Middle frontal gyrus (tissue), 1 donor: Measurements from ENCODE around the gene BRF1.
"Not testable (repeated sequence)": the region's sequence is repeated elsewhere in the genome, so short reads cannot be mapped to it uniquely, and the experiment has no call there.

Source experiments
- DNase-seq: peaks from one replicate; pipeline ENCODE4 v3.0.0-alpha.2; 2015; ENCODE audit warnings: low spot score; ENCODE audit errors: extremely low spot score

Gene BRF1, protein sequence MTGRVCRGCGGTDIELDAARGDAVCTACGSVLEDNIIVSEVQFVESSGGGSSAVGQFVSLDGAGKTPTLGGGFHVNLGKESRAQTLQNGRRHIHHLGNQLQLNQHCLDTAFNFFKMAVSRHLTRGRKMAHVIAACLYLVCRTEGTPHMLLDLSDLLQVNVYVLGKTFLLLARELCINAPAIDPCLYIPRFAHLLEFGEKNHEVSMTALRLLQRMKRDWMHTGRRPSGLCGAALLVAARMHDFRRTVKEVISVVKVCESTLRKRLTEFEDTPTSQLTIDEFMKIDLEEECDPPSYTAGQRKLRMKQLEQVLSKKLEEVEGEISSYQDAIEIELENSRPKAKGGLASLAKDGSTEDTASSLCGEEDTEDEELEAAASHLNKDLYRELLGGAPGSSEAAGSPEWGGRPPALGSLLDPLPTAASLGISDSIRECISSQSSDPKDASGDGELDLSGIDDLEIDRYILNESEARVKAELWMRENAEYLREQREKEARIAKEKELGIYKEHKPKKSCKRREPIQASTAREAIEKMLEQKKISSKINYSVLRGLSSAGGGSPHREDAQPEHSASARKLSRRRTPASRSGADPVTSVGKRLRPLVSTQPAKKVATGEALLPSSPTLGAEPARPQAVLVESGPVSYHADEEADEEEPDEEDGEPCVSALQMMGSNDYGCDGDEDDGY

DNA sequence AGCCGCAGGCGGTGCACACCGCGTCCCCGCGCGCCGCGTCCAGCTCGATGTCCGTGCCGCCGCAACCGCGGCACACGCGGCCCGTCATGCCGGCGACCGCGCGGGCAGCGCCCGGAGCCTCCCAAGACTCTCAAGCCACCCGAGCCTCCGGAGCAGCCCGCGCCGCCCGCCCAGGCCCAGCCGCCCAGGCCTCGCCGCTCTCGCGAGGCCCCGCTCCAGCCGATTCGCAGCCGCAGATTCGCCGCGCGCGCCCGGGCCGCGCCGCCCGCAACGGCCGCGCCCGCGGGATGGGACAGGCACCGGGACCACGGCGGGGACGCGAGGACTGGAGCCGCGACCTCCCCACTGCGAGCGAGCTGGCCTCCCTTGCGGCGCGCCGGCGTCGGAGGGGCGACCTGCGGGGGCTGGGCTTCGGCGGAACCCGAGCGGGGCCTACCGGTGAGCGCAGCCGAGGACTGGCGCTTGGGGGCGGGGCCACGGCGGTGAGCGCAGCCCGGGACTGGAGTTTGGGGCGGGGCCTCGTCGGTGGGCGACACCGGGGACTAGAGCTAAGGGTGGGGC lies at the start of gene BRF1:
BRF1 (minus strand) TSS at position 460 of the 561 bp plus-strand sequence; CDS start at position 88, 372 bp downstream.
- DNase-seq = peak; percentile 69

DNA sequence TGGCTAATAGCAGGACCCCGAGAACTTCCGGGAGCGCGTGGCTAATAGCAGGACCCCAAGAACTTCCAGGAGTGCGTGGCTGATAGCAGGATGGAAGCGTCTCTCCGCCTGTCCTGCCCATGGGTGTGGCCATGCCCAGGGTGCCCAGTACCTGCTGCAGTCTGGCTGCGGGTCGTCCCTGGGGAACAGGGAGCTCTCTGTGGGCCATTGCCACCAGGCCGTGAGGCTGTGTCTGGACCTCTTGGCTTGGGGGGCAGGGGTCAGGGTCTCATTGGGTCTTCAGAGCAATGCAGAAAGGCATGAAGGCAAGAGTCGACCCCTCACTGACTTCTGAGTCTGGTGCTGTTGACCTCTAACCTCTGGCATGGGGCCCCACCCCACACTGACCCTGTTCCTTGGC lies 49.2 kb upstream of the BRF1 start:
- no peak for DNase-seq

DNA sequence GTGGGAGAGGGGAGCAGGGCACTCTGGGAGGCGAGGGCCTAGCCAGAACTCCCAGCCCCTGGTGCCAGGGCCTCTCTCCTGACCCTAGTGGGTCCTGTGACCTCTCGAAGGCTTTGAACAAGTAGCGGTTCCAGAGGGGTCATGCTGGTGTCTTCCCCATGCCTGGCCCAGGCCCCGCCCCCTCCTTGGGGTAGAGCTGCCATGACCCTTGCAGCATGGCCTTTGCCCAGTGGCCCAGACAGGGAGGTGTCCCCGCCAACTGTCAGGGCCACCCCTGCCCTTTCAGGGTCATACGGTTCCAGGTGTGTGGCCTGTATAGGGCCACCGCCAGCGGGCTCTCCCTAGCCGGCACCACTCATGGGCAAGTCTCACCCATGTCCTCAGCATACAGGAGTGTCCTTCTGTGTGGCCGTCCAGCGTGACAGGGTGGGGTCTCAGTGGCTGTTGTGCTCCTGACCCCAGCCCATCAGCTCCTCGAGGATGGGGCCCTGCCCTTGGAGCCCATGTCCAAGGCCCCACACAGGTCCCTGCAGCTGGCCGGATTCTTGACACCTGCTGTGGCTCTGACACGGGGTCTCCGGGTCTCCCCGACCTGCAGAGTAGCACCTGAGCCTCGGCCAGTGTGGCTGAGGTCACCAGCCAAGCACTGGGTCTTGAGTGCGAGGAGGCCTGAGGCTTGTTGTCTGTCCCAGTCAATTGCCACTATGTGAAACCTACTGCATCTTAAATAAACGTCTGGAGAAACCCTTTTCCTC lies 48.3 kb upstream of the BRF1 start:
- DNase-seq = no peak

DNA sequence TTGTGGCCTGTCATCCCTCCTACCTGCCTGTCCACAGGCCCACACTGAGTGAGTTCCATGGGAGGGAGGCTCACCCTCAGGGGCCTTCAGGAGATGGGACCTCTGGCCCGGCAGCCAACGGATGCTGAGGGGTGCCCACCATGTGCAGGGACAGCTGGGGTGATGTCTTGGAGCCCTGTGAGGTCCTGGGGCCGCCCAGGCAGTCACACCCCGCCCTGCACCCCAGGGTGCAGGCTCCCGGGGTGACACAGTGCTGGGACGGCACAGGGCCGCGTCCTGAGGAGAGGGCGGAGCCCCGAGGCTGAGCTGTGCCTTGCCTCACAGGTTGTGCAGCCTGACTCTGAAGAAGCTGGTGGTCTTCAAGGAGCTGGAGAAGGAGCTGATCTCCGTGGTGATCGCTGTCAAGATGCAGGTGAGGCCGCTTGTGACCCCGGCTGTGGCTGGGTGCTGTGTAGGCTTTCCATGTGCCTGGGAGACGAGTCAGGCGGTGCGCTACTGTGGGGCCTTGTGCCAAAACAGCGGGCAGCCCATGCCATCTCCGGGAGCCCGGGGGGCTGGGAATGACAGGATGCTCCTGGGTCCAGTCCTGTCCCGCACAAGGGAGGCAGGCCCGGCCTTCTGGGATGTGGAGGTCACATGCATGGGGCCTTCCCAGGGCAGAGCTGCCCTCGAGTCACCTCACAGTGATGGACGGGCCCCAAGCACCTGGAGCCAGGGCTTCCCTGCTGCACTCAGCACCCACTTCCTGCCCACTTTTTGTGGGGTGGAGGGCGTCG lies 47.6 kb upstream of the BRF1 start:
- no peak for DNase-seq

DNA sequence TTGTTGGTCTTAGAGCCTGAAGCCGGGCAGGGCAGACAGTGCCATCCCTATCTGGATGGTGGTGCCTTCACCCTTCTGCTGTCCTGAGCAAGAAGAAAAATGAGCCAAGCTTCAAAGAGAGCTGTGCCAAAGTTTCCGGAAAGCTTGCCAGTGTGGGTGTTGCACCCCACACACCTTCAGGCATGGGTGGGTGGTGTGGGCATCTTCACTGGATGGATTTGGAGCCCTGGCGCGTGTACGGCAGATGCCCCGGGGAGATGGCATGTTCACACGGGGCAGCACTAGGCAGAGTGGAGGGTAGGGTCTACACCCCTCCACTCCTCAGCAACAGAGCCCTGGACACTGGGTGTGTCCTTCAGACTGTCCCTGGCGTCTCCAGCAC lies 46.8 kb upstream of the BRF1 start:
- no peak for DNase-seq

DNA sequence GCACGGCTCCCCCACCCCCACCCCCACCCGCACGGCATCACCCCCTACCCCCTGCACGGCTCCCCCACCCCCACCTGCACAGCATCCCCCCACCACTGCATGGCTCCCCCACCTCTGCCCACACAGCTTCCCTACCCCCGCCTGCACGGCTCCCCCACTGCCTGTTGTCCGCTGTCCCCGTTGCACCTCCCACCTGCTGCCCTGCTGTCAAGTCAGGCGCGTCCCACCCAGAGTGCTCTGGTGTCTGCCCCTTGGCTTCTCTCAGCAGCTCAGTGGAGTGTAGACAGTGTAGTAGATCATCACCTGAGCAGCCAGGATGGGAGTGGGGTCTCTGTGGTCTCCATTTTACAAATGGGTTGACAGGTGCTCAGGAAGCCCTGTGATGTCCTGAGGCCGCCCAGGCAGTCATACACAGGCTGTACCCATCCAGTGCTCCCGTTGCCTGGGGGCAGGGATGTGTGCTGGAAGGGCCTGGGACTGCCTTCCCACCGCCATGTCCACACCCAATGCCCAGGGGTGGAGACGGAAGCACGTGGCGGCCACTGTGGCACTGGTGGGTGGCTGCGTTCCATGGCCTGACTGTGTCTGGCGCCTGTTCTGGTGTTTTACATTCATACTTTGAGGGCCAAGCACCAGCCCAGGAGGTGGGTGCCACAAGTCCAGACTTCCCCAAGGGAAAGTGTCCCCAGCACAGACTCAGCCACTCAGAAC lies 46.2 kb upstream of the BRF1 start:
- DNase-seq = no peak

DNA sequence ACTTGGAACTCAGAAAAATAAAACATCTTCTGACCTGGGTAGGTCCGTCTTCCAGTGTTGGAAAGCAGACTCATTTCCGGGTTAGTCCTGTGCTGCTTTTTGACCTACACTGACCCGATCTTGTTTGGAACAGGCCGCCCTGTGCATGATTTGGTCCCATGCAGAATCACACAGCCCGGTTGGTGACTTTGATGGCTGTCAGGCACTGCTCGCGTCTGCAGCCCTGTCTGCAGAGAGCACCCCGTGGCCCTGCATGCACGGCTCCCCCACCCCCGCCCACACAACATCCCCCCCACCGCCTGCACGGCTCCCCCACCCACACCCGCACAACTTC lies 45.4 kb upstream of the BRF1 start:
- DNase-seq = no peak

DNA sequence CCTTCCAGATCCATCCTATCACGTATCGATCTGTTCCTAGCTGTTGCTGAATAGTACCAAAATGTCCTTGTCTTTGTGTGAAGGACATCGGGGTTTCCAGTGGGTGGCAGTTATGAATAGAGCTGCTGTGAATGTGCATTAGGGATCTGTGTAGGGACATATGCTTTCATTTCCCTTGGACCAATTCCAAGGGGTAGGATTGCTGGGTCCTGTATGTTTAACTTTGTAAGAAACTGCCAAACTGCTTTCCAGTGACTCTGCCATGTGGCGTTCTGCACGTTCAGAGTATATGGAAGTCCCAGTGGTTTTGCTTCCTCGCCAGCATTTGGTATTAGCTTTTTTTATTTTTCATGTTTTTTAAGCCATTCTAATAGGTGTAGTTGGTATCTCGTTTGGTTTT lies 42.4 kb upstream of the BRF1 start:
- DNase-seq = no peak

DNA sequence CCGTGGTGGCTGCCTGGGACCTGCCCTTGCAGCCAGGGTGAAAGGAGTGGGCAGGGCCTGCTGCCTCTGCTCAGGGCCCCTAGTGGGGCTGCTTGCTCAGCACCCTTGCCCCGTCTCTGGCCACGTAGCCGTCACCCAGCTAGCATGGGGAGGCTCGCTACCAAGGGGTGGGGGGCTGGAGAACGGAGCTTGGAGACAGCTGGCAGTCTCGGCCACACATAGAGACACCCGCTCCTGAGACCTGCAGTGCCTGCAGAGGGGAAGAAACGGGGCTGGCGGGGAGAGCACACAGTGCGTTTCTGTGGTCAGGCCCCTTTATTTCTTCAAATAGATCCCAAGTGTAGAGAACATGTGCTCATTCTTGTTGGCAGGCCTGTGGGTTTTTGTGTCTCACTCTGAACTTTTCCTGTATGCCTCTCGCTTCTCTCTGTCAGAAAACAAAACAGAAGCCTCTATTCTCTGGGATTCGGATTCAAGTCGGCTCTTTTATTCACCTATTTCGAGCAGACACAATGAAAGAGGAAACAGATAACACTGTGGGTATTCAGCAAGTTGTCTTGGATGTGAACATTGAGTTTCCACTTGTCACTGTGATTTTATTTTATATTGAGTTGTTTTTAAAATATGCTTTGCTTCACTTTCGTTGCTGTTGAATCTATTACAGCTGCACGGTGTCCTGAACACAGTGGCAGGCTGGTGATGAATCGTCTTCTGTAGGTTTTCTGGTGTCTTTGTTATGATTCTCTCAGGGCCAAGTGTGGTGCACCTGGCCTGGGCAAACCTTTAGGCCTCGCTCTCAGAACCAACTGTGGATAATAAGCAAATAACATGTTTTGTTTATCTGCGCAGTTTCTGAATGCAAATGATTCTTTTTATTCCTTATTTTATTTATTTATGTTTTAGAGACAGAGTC lies 40.3 kb upstream of the BRF1 start:
- no peak for DNase-seq

DNA sequence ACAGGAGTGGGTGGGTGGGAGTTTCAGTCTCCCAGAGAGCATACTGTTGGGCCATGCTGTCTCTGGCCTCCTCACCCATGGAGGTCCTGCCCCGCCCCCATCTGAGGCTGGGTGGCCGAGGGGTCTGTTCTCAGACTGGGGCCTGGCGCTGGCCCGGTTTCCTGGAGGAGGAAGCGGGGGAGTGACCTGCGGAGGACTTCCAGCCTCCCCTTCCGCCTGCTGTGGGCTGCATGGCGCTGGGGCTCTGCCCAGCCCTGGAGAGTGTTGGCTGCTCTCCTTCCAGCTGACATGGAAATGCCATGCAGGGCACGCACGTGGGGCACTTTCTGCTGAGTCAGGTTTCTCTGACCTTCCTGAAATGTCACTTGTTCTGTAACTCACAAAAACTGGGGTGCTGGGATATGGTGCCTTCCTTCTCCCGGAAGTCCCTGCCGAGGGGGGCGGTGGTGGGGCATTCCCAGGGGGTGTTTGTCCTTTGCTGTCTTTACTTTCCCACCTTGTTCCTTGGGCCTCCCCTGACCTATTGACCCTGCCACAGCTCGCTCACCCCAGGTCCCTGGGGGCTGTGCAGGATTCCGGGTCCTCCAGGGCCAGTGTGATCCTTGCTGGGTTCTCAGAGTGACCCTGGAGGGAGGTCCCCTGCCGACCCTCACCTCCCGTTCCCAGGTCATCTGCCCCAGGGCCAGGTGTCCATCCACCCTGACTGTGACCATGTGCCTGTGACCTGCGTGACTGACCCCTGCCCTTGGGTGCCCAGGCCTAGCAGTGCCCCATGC lies 37.4 kb upstream of the BRF1 start:
- no peak for DNase-seq

DNA sequence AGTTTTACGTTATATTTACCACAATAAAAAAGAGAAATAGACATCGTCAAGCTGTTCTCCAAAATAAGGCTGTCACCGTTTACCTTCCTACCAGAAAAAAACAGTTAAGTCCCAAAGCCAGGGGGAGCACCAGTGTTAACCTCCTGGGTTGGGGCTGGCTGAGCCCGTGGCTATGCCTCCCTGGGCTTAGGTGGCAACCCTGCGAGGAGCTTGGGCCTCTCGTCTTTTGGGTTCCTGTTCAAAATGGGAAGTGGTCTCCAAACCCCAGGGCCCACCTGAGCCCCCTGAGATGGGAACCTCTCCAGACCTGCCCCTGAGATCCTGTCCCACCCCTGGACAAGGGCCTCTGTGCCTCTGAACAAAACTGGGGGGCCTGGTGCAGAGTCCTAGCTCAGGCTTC lies 36.6 kb upstream of the BRF1 start:
- no peak for DNase-seq

DNA sequence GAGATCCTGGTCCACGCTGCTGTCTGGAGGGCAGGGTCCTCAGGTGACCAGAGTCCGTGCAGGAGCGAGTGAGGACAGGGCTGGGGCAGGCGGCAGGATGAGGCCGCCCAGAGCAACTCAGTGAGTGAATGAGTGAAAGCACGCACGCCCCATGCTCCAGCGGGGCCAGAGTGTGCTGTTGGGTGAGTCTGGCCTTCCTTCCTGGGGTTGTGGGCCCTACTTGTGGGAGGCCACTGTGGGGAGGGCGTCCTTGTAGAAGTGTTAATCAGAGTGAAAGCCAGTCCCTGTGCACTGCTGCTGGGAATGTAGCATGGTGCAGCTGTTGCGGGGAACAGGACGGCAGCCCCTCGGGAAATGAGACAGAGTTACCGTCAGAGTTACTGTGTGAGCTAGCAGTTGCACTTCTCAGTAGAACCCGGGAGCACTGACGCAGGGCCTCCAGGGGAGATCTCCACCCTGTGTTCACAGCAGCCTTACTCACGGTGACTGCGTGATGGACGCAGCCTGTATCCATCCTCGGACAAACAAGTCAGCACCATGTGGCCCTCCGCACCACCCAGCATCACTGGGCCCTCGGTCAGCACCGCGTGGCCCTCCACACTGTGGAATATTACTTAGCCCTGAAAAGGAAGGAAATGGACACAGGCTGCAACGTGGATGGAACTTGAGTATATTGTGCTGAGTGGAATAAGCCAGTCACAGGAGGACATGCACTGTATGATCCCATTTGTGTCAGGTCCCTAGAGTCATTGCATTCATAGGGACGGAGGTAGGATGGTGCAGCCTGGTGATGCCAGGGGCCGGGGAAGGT lies 35.9 kb upstream of the BRF1 start:
- no peak for DNase-seq

DNA sequence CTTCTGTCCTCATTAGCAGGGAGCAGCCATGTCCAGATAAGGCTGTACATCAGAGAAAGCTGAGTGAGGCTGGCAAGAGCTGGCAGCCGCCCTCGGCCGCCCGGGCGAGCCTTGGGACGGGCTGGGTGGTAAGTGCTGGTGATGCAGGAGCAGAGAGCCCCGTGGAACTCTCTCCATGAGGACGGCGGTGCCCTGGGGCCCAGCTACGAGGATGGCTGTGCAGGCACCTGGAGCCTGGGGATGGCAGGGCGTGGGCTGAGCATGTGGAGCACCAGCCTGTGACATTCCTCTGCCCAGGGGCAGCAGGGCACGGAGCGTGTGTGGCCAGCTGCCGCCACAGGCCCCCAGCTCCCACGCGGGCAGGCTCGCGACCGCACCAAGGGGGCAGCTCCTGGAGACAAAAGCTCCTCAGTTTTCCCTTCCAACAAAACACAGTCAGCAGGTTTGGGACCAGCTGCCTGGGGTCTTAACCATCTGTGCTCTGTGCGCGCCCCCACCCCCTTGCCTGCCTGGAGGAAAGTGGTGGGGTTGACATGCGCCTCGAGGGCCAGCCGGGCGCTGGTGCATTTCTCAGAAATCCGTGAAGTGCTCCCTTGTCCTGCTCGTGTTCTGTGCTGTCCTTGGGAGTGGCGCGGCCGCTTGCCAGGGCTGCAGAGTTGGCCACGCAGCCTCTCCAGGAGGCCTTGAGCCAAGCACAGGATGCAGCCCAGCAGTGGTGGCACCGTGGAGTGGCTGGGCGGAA lies 35.1 kb upstream of the BRF1 start:
- DNase-seq = no peak

DNA sequence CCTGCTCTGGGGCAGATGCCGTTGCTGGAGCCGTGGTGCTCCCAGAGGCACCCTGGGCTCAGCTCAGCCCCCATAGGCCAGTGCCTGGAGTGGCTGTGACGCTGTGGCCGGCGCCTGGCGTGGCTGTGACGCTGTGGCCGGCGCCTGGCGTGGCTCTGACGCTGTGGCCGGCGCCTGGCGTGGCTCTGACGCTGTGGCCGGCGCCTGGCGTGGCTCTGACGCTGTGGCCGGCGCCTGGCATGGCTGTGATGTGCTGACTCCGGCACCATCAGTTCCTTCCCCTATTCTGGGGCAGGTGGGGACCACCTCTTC lies 34.4 kb upstream of the BRF1 start:
- not testable (repeated sequence) for DNase-seq

DNA sequence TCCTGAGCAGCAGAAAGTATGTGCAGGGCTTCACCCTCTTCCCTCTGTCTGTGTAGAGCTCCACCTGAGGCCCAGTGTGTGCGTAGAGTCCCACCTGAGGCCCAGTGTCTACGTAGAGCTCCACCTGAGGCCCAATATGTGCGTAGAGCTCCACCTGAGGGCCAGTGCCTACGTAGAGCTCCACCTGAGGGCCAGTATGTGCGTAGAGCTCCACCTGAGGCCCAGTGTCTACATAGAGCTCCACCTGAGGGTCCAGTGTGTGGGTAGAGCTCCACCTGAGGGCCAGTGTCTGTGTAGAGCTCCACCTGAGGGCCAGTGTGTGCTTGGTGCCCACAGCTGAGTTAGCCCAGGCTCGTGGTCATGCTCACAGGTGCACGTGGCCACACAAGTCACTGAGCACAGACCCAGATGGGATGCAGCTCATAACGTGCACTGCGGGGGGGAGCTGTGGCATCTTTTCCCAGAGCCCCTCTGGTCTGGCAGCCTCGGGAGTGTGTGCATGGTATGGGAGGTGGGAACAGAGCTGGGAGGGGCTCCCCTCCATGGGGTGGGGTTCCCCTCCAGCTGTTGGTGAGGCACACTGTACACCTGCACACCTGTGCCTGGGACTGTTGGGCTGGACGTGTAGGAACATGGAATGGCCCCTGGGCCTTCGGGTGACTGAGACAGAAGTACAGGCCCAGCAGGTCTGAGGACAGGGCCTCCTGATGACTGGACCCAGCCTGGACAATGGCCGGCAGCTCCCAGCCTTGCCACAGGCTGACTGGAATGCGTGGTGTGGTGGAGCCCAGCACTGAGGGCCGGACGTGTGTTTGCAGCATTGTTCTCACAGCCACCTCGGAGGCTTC lies 33.8 kb upstream of the BRF1 start:
- no peak for DNase-seq

DNA sequence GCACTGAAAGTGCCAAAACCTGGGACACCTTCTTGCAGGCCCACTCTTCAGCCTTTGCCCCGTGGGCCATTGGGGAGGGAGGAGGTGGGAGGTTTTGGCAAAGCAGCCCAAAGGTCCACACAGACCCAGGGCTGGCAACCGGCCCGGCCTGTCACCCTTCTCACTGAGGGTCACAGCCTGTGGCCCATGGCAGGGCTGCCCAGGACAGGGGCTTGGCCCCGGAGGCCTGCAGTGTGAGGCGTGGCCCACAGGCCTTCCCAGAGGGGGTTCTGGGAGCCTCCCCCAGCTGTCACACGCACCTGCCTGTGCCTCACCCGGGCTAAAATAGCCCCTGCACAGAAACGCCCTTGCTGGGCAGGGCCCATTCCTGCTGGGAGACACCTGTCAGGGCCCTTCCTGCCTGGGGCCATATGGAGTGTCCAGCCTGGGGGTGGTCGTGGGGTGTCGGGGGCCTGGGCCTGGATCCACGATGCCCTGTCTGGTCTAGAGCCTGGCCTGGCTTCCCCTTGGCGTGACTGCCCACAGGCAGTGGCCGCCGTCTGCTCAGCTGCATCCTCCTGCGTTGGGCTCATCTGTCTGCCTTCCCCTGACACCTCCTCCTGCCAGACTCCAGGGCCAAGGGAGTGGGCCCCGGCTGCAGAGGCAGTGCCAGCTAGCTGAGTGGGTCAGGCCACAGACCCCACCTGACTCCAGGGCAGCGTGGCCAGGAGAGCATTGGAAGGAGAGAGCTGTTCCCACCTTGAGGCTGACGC lies 33.0 kb upstream of the BRF1 start:
- no peak for DNase-seq
